ENCODE data around the gene CCSER1. TPM values are rescaled to one million over a fixed set of nuclear protein-coding genes. Genes with fewer than 3 reads are reported as not detected.

CCSER1 gene
- total and polyA plus RNA-seq, 2 of the 8 experiments (the other 6 are each of a cell fraction or from before 2014, with no cell fraction given) = 0.26 to 0.84 TPM

- no peak for TF ChIP-seq EZH2 (IDR thresholded peaks at IDR 0.05; ENCODE audit: low read depth, low read length, severe bottlenecking)
- TF ChIP-seq SP1 (IDR thresholded peaks at IDR 0.05; ENCODE audit: low read depth, low read length) = no peak
- TF ChIP-seq RXRA (IDR thresholded peaks at IDR 0.05; ENCODE audit: insufficient read depth, low read depth, low read length) = no peak
- TF ChIP-seq BRCA1 (IDR thresholded peaks at IDR 0.05; ENCODE audit: low read depth, low read length) = no peak
Measured at GRCh38 chr4:90215286-90215685, 88.1 kb downstream of the CCSER1 start (continued).
